RWPE2 (cell line): ENCODE data around the gene KLHL26.
A peak's percentile ranks its signal among the peaks of the same experiment; 100 is the strongest.

Experiments
- ATAC-seq: fragments of 200-7000 bp; cut with Tn5 transposase; 3 replicates; pipeline ENCODE4 v1.9.1; 2021; ENCODE audit warnings: low read depth
- DNase-seq: peaks from one replicate; pipeline ENCODE4 v3.0.0-alpha.2; 2020; ENCODE audit warnings: low spot score
- H3K27ac ChIP-seq: fragments of 450-650 bp; 2 replicates; pipeline ENCODE4 v1.5.1; 2017; ENCODE audit warnings: mild to moderate bottlenecking; ENCODE audit not compliant: poor library complexity, severe bottlenecking
- H3K27me3 ChIP-seq: fragments of 250-450 bp; sonication (Bioruptor Pico); 2 replicates; pipeline ENCODE4 v1.5.1; 2021; ENCODE audit warnings: mild to moderate bottlenecking, moderate library complexity; ENCODE audit not compliant: insufficient read depth, poor library complexity, severe bottlenecking
- H3K36me3 ChIP-seq: fragments of 250-450 bp; sonication (Bioruptor Pico); 2 replicates; pipeline ENCODE4 v1.5.1; 2020; ENCODE audit warnings: low read depth, mild to moderate bottlenecking, moderate library complexity
- H3K4me1 ChIP-seq: fragments of 250-450 bp; sonication (Bioruptor Pico); 2 replicates; pipeline ENCODE4 v1.5.1; 2021; ENCODE audit warnings: mild to moderate bottlenecking, moderate library complexity; ENCODE audit not compliant: insufficient read depth, poor library complexity, severe bottlenecking
- H3K4me3 ChIP-seq: fragments of 250-450 bp; sonication (Bioruptor Pico); 2 replicates; pipeline ENCODE4 v1.5.1; 2021; ENCODE audit warnings: mild to moderate bottlenecking, moderate library complexity; ENCODE audit not compliant: severe bottlenecking
- H3K9me3 ChIP-seq: fragments of 250-450 bp; sonication (Bioruptor Pico); 2 replicates; pipeline ENCODE4 v1.5.1; 2021; ENCODE audit warnings: mild to moderate bottlenecking, moderate library complexity; ENCODE audit not compliant: severe bottlenecking
- TF ChIP-seq, protein P1 (sequence below): fragments of 450-650 bp; IDR thresholded peaks from one replicate; pipeline ENCODE4 v1.5.1; 2017; ENCODE audit warnings: mild to moderate bottlenecking, moderate library complexity; ENCODE audit not compliant: poor library complexity, severe bottlenecking

The KLHL26 gene

DNA sequence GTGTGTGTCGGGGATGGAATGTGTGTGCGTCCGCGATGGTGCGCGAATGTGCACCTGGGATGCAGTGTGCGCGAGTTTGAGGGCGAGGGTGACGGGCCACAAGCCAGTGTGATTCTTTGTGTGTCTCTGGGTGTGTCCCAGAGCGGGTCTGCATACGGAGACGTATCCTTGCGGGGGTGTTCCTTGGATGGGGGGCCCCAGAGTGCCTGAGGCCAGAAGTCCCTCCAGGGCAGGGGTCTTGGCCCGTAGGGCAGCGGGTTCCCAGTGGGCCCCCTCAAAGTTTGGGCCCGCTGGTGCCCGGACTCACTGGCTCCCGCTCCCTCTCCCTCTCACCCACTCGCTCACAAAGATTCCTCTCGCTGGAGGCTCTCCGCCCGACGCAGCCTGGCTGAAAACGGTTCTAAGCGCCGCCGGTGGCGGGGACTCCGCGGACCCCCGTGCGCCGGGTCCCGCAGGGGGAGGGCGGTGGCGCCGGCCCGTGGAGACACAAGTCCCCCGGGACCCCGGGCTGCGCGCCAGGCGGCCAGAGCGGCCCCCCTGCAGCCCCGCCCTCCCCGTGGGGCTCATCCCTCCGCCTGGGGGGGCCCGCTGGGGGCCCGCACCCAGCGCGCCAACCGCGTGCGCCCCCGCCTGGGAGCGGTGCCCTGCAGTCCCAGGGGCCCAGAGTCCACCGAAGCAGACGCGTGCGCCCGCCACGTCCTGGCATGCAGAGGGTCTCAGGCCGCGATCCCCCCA, 31.1 kb upstream of the KLHL26 start:
- TF ChIP-seq, protein P1, sequence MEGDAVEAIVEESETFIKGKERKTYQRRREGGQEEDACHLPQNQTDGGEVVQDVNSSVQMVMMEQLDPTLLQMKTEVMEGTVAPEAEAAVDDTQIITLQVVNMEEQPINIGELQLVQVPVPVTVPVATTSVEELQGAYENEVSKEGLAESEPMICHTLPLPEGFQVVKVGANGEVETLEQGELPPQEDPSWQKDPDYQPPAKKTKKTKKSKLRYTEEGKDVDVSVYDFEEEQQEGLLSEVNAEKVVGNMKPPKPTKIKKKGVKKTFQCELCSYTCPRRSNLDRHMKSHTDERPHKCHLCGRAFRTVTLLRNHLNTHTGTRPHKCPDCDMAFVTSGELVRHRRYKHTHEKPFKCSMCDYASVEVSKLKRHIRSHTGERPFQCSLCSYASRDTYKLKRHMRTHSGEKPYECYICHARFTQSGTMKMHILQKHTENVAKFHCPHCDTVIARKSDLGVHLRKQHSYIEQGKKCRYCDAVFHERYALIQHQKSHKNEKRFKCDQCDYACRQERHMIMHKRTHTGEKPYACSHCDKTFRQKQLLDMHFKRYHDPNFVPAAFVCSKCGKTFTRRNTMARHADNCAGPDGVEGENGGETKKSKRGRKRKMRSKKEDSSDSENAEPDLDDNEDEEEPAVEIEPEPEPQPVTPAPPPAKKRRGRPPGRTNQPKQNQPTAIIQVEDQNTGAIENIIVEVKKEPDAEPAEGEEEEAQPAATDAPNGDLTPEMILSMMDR, result no peak
- peaks cover 52% of the 10 kb centered on the region for H3K27me3 ChIP-seq
- no peaks in the 10 kb centered on the region for H3K36me3 ChIP-seq
- no peak for ATAC-seq
- peak; percentile 55 for DNase-seq
- H3K9me3 ChIP-seq, result no peaks in the 10 kb centered on the region
- H3K27ac ChIP-seq, result no peak overlapping the region
- no peak overlapping the region for H3K4me3 ChIP-seq
- H3K4me1 ChIP-seq, result peaks cover 8% of the 10 kb centered on the region

DNA sequence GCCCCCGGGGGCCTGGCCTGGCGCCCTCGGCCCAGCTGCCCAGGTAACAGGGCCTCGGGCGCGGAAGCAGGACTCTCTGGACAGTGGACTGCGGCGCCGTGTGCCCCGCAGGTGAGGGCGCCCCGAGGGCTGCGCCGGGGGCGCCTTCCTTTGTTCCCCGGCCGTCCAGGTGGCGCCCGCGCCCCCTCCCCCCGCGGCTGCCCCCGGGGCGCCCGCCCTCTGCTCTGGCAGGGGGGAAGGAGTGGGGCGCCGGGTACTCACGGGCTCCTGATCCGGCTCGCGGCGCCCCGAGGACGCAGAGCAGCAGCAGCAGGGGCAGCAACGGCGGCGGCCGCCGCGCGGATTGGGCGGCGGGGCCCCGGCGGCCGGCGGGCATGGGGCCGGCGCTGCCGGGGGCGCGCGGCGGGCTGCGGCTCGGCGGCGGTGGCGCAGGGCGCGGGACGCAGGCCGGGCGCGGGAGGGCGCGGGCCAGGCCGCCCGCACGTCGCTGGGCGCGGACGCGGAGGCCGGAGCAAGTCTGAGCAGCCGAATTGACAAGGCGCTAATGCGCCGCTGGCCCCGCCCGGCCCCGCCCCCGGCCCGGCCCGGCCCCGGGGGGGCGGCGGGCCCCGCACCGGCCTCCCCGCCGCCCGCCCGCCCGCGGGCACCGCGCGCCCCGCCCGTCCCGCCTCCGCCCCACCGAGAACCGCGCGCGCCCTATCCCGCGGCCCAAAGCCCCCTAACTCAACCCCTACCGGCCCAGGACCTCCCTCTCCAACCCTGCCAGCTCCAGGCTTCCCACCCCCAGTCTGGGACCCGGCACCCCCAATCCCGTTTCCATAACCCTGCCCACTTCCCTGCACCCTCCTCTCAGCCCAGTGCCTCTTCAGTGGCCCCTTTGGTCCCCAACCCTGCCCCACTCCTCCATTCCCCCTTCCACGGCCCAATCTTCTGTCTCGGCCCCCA, 30.3 kb upstream of the KLHL26 start, which contains the start of gene CRLF1:
Gene CRLF1 (minus strand): TSS at position 519 of the 945 bp plus-strand sequence. CDS start 143 bp downstream, at position 376.
- DNase-seq (no peak), ATAC-seq (no peak)
- Histone ChIP-seq H3K4me3 (peak within 1 kb of the TSS; percentile 17), H3K27ac (no peak within 1 kb of the TSS), H3K9me3 (no peaks in the 10 kb centered on the region), H3K27me3 (peaks cover 60% of the 10 kb centered on the region), H3K4me1 (peaks cover 8% of the 10 kb centered on the region), H3K36me3 (no peaks in the 10 kb centered on the region)
- TF ChIP-seq, protein P1, result no peak

DNA sequence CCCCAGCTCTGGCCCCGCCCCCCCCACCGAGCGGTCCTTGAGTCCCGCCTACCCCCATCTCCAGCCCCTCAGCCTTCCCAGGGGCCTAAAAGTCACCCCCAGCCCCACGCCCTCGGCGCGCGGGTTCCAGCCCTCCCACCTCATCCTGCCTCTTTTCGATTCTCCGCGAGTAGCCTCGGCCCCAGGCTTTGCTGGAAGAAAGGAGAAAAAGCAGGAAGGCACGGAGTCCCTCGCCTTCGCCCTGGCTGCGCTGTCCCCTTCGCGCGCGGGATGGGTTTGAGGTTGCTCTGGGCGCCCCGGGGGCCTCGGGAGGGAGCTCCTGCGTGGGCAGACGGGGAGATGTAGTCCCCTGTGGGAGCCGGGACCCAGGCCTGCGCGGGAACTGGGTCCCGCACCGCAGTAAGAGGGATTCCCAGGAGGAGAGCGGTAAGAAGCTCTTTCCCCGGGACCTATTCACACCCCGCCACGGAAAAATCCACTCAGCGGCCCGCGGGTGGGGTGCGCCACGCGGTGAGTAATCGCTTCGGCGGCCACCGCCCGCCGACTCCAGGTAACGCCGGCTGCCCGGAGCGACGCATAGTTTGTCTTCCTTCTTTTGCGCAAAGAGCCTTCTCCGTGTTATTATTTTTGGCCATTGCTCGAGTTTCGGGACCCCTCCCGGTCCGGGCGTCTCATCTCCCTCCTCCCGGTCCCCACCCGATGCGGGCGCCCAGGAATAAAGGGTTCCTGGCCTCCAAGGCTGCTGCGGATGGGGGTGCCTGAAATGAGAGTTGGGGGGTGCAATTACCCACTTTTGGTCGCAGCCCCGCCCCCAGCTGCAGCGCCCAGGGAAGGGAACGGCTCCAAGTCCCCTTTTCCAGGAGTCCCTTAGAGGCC, 29.4 kb upstream of the KLHL26 start:
- H3K4me1 ChIP-seq, result peaks cover 8% of the 10 kb centered on the region
- DNase-seq, result peak; percentile 52

DNA sequence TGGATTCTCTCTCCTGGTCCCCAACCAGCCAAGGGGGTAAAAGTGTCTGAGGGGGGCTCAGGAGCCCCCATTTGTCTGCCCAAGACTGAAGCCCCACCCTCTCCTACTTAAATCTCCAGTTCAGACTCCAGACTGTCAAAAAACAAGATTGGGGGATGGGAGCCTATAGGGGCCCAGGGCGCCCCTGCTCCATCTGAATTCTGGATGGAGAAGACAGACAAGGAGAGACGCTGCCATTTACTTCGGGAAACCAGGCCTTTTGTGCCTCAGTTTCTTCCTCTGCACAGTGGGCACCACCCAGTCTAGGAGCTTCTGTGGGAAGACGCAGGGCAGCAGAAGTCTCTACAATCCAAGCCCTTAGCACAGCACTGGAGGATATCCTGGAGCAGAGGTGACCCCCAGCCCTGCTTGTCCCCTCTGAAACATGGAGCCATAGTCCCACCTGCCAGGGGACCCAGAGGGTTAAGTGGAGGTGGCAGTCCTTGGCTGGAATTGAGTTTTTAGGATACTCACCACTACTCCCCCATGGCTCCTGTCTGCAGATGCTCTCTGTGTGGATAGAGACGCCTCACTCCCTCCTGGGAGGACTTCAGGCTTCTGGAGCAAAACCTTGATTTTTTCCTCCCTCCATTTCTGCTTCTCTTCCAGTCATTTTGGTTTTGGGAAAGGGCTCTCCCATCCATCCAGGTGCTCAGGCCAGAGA, 28.6 kb upstream of the KLHL26 start:
- ATAC-seq (no peak), DNase-seq (no peak)
- Histone ChIP-seq H3K4me1 (peaks cover 8% of the 10 kb centered on the region), H3K9me3 (no peaks in the 10 kb centered on the region), H3K27ac (no peak overlapping the region), H3K36me3 (no peaks in the 10 kb centered on the region), H3K27me3 (peaks cover 77% of the 10 kb centered on the region), H3K4me3 (no peak overlapping the region)
- TF ChIP-seq, protein P1, result no peak

More for the DNA sequence above, 29.4 kb upstream of the KLHL26 start:
- H3K27me3 ChIP-seq, result peaks cover 69% of the 10 kb centered on the region
- no peak overlapping the region for H3K27ac ChIP-seq
- H3K9me3 ChIP-seq, result no peaks in the 10 kb centered on the region
- ATAC-seq, result peak; percentile 4; the same call in 1 of the 3 replicates
- peak overlapping the region; percentile 11 for H3K4me3 ChIP-seq
- no peaks in the 10 kb centered on the region for H3K36me3 ChIP-seq
- TF ChIP-seq, protein P1, result no peak
